ENCODE data around the gene CCDC24. TPM values are rescaled to one million over a fixed set of nuclear protein-coding genes. Genes with fewer than 3 reads are reported as not detected.

The CCDC24 gene
- total and polyA plus RNA-seq, 8 donors, result 3.9 to 45.9 (median 6.5) TPM

GRCh38 chr1:43984855-43985254, 6.5 kb upstream of the CCDC24 start:
- 88 to 90% methylated on average over 13 to 16 of the region's 16 CpGs for WGBS, 2 donors
- FAIRE-seq (no peak), DNase-seq (peak in 1 of 6 donors; percentile 72), ATAC-seq (no peak)
- Histone ChIP-seq H3K36me3 (no peaks in the 10 kb centered on the region), H3K27ac (no peak overlapping the region), H3K27me3 (no peaks in the 10 kb centered on the region), H3K4me1 (peaks cover 0 to 3% (median 0%) of the 10 kb centered on the region in 3 donors), H3K4me3 (no peak overlapping the region), H3K9me3 (no peaks in the 10 kb centered on the region)
- no peak for TF ChIP-seq CTCF (IDR thresholded peaks at IDR 0.05)
- intact Hi-C loops (cut with DNase I), result no loop called here

- Histone ChIP-seq H3K9me3 (no peaks in the 10 kb centered on the region), H3K4me3 (no peak overlapping the region), H3K27me3 (no peaks in the 10 kb centered on the region), H3K4me1 (peaks cover 0 to 6% (median 4%) of the 10 kb centered on the region in 3 donors), H3K27ac (no peak overlapping the region), H3K36me3 (no peaks in the 10 kb centered on the region)
- intact Hi-C loops (cut with DNase I), result no loop called here
- FAIRE-seq, result no peak
- no peak for TF ChIP-seq CTCF (IDR thresholded peaks at IDR 0.05)
- 56 to 68% methylated on average over 4 of the region's 4 CpGs for WGBS, 2 donors
- DNase-seq, result no peak
- no peak for ATAC-seq
These were observed 5.3 kb upstream of the CCDC24 start for GRCh38 chr1:43985984-43986595.

GRCh38 chr1:43986712-43987111, 4.7 kb upstream of the CCDC24 start:
- ATAC-seq, result no peak
- H3K27me3 ChIP-seq, result no peaks in the 10 kb centered on the region
- H3K4me3 ChIP-seq, result no peak overlapping the region
- no peak for FAIRE-seq
- H3K4me1 ChIP-seq, result peaks cover 0 to 6% (median 5%) of the 10 kb centered on the region in 3 donors
- no peak overlapping the region for H3K27ac ChIP-seq
- 78 to 79% methylated on average over 6 of the region's 6 CpGs for WGBS, 2 donors
- H3K9me3 ChIP-seq, result no peaks in the 10 kb centered on the region
- H3K36me3 ChIP-seq, result no peaks in the 10 kb centered on the region
- TF ChIP-seq CTCF (IDR thresholded peaks at IDR 0.05), result no peak
- DNase-seq, result no peak
- intact Hi-C loops (cut with DNase I), result no loop called here

- Histone ChIP-seq H3K27ac (no peak overlapping the region), H3K4me3 (no peak overlapping the region), H3K36me3 (no peaks in the 10 kb centered on the region), H3K27me3 (no peaks in the 10 kb centered on the region), H3K4me1 (peaks cover 0 to 9% (median 5%) of the 10 kb centered on the region in 3 donors), H3K9me3 (no peaks in the 10 kb centered on the region)
- DNase-seq (no peak), FAIRE-seq (no peak), ATAC-seq (no peak)
- no peak for TF ChIP-seq CTCF (IDR thresholded peaks at IDR 0.05)
- WGBS, 2 donors, result 73% methylated on average over 6 of the region's 6 CpGs
- intact Hi-C loops (cut with DNase I), result no loop called here
These were observed 4.1 kb upstream of the CCDC24 start for GRCh38 chr1:43987159-43987902.

All from pancreas (tissue), 10 donors.